Activated CD4-positive, alpha-beta T cell treated with anti-CD3 and anti-CD28 coated beads, Interleukin-2, amount 50 U/mL, for 16 hours (primary cell): ENCODE results near the gene NECAP2.
"Not testable (repeated sequence)": the region's sequence is repeated elsewhere in the genome, so short reads cannot be mapped to it uniquely, and the experiment has no call there.

ENCODE experiments used
- DNase-seq: peaks from one replicate; pipeline ENCODE4 v3.0.0-alpha.2; 2020

NECAP2 gene

DNA sequence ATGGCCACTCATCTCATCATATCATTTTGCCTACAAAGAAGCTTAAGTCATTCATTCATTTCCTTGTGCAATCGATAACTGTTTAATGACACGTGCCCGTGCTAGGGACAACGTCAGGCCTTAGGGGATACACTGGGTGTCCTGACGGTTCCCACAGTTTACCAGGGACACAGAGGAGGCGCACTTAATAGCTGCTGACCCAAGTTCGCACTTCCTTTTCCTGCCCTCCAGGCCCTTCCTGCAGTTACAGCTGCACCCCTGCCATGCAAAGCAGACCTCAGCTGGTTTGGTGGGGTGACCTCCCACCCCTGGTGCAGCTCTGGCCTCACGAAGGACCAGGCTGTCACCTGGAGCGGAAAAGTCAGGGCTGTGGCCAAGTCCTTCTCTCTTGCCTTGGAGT is 7.5 kb upstream of the NECAP2 start:
- no peak for DNase-seq

- no peak for DNase-seq
Measured at GRCh38 chr1:16434007-16434406, 6.5 kb upstream of the NECAP2 start.

- DNase-seq = peak; percentile 3
Measured at GRCh38 chr1:16434501-16434900, 6.0 kb upstream of the NECAP2 start.

DNA sequence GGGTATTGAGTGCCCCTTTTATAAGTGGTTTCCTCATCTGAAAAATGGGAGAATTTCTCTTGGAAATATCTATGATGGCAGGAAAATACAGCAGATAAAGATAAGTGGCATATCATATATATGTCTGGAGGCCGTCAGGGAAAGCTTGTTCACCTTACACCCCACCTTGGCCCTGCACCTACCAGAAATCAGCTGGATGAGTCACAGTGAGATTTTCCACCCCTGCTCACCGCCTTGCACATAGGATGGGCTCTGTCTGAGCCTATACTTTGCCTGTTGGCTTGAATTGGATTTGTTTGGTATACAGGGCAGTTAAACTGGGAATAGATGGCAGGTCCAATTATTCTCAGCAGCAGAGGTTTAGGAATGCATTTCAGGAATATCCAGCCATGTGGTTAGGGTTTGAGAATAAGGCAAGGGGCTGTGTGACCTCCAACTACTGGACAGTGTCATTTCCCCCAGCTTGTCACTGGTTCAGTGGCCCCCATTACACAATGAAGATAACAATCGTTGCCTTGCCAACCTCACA is 3.5 kb upstream of the NECAP2 start, which contains the start of gene SPATA21:
SPATA21 (minus strand) TSS at position 479 of the 529 bp plus-strand sequence. CDS start 6,053 bp downstream, outside the sequence.
- no peak for DNase-seq

DNA sequence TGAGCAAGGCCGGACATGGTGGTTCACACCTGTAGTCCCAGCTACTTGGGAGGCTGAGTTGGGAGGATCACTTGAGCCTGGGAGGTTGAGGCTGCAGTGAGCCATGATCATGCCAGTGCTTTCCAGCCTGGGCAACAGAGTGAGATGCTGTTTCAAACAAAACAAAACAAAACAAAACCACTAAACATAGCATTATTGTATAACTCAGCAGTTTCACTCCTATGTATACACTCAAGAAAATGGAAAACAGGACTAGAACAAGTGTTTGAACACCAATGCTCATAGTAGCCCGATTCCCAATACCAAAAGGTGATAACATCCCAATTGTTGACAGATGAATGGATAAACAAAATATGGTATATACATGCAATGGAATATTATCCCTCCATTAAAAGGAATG is 2.0 kb upstream of the NECAP2 start:
- DNase-seq = no peak

- DNase-seq = no peak
Measured at GRCh38 chr1:16438924-16439323, 1.6 kb upstream of the NECAP2 start.

DNA sequence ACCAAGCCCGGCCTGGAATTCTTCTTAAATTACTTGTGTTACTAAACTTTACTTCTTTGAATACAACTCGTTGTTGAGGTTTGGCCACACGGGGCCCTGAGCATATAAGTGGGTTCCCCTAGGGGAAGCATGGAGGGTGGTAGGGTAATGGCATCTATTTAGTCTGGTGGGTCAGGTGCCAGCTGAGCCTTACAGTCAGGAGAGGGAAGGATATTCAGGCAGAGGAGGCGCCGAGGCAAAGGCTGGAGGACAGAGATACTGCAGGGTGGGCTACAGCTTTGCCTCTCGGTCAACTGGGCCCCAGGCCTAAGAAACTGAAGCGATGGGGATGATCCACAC is 424 bp upstream of the NECAP2 start:
- peak; percentile 5 for DNase-seq

DNA sequence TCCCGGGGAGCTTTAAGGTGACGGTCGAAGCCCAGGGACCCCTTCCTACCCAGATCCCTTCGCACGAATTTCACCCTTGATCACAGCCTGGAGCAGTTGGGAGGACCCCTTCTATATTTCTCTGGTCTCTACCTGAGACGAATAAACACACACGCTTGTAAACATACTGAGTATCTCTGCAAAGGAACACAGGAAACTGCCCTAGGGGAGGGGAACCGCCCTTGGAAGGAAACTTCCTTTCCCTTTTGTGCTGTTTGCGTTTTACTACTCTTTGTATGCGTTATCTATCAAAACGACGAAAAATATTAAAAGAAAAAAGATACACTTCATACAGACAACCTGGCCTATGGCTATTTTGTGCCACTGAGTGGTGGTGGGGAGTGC is 750 bp downstream of the NECAP2 start:
- no peak for DNase-seq

DNA sequence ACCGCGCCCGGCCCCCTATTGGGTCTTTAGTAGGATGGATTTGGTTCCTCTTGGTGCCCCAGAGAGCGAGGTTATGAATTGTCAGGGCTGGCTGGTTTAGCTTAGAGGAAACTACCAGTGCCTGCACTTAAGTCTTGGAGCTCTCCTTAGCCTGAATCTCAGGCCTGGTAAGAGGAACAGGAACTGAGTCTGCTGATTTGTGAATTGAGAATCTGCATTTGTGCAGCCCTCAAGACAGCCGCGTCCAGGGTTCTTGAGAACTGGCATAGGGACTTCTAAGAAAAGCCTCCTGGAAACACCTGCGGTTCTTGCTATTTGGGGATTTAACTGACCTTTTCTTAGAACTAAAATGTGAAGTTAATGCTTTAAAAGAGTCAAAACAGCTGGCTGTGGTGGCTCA is 1.7 kb downstream of the NECAP2 start:
- DNase-seq = peak; percentile 31

GRCh38 chr1:16442941-16443340 is 2.4 kb downstream of the NECAP2 start:
- DNase-seq = no peak

DNA sequence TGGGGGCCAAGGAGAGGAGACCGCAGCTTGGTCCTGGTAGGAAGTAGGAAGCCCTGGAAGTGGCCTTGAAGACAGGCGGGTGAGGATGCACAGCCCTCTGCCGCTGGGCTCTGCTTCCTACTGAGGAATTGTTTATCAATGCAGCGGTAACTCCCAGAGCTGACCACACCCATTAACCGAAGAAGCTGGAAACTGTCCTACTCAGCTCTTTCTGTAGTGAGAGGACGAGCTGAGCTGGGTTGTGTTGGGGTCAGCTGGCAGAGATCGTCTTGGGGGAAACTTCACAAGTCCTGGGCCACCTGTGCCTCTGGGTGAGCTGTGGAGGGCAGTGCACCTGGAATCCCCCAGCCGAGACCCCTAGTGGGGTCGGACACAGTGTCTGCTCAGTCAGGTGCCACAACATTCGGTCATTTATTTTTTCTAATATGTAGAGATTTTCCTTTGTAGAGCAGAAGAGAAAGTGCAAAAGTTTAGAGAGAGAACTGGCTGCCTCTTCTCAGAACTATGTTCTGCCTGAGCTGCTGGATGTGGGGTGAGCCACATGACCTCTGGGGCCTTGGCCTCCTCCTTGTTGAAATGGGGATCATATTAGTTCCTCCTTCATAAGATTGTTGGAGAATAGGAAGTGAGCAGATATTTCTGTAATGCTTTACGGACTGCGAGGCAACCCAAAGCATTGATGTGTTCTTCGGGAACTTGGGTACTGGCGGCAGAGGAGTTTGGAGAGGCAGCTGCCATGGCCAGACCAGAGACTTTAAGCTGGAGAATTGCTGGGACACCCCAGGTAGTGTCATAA is 3.6 kb downstream of the NECAP2 start:
- DNase-seq = no peak

GRCh38 chr1:16445052-16445451 is 4.5 kb downstream of the NECAP2 start:
- DNase-seq = no peak

- DNase-seq = no peak
Measured at GRCh38 chr1:16446116-16446515, 5.6 kb downstream of the NECAP2 start.

- no peak for DNase-seq
Measured at GRCh38 chr1:16447641-16448040, 7.1 kb downstream of the NECAP2 start.

DNA sequence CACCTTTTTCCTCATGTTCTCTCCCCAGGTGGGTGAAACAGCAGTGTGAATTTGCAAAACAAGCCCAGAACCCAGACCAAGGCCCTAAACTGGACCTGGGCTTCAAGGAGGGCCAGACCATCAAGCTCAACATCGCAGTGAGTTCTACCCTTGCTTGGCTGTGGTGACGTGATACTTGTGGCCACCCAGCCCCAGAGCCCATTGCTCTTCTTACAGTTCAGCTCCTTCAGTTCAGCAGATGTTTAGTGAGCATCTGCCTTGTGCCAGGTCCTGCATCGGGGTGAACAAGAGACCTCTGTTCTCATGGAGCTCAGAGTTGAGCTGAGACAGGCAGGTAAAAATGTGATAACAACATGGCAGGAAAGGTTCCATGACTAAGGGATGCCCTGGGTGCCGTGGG is 8.5 kb downstream of the NECAP2 start:
- no peak for DNase-seq

- no peak for DNase-seq
Measured at GRCh38 chr1:16449666-16450065, 9.1 kb downstream of the NECAP2 start.

DNA sequence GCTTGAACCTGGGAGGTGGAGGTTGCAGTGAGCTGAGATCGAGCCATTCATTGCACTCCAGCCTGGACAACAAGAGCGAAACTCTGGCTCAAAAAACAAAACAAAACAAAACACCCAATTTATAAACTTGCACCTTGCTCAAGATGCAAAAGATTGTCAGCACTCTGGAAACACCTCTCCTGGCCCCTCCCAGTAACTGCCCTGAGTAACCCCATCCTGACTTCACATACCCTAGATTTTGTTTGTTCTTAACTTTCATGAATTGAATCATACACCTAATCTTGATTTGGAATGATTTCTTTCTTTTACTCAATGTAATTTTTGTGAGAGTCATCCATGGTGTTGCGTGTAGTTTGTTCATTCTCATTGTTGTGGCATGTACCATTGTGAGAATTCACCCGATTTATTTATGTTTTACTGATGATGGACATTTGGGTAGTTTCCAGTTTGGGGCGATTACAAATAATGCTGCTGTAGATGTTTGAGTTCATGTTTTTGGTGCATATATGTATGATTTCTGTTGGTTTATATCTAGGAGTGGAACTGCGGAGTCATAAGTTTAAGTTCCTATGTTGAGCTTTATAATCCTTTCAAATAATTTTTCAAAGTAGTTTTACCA is 10.4 kb downstream of the NECAP2 start:
- DNase-seq = no peak

- DNase-seq = no peak
Measured at GRCh38 chr1:16451841-16452528, 11.5 kb downstream of the NECAP2 start.

- not testable (repeated sequence) for DNase-seq
Measured at GRCh38 chr1:16454909-16455308, 14.4 kb downstream of the NECAP2 start.

DNA sequence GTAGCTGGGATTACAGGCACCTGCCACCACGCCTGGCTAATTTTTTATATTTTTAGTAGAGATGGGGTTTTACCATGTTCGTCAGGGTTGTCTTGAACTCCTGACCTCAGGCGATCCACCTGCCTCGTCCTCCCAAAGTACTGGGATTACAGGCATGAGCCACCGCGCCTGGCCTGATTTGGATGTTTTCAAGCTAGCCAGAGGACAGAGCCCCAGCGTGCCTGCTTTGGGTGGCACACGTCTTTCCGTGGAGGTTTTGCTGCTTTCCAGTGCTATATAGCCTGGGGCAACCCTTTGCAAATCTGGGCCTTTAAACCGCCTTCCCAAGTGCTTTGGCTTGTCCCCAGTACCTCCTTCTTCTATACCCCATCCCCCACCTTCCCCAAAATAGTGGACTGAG is 15.6 kb downstream of the NECAP2 start:
- not testable (repeated sequence) for DNase-seq

- no peak for DNase-seq
Measured at GRCh38 chr1:16458831-16459230, 18.3 kb downstream of the NECAP2 start.

GRCh38 chr1:16459352-16459925 is 18.9 kb downstream of the NECAP2 start:
- DNase-seq = no peak

GRCh38 chr1:16461681-16462080 is 21.2 kb downstream of the NECAP2 start:
- DNase-seq = no peak
